Caki2 (cell line): Measurements from ENCODE around the gene FAM240B. TPM values are rescaled to one million over a fixed set of nuclear protein-coding genes. Genes with fewer than 3 reads are reported as not detected.

Experiments
- total RNA-seq: library from RNA; depleted of rRNA; stranded (reverse); fragments of >200 nt; shearing (Covaris generic); gene quantifications from 2 replicates; pipeline ENCODE4 v1.2.3, GENCODE V29; 2014; ENCODE audit warnings: low replicate concordance; rRNA removed

Gene FAM240B
- total RNA-seq, 1 experiment from 2014 or later = not detected

Other genes starting within 250 kb of the FAM240B start
- gene ANKRD18A, start 99.5 kb downstream of the FAM240B start, total RNA-seq = 1.8 and 2.1 TPM in 2 replicates